Measurements from ENCODE around the gene ABHD8. TPM values are rescaled to one million over a fixed set of nuclear protein-coding genes. Genes with fewer than 3 reads are reported as not detected.

The ABHD8 gene
- total and polyA plus RNA-seq, 2 of the 13 experiments (the other 11 are each of a cell fraction or from before 2014, with no cell fraction given) = 6.3 to 7.2 TPM

DNA sequence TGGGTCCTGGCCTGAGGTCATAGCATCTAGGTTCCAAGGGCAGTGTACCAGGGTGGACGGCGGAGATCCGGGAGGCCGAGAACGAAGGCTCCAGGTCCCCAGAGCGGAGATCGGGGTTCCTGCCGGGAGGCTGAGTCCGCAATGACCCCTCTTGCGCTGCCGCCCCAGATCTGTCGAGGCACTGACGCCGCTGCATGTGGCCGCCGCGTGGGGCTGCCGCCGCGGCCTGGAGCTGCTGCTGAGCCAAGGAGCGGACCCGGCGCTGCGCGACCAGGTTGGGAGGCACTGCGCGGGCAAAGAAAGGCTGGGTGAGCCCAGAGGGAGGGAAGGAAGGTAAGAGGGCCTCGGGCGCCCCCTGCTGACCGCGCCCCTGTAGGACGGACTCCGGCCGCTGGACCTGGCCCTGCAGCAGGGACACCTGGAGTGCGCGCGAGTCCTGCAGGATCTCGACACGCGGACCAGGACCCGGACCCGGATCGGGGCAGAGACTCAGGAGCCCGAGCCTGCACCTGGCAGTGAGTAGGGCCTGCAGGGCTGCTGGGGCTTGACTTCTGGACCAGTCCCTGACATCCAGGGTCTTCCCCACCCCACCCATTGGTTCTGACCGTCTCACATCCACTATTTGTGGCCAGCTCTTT is 20.6 kb downstream of the ABHD8 start (continued):
- TF ChIP-seq ZNF883 (CRISPR knock-in tag; IDR thresholded peaks at IDR 0.05; ENCODE audit: not compliant biosample characterization) (peak; percentile 84), TARDBP (CRISPR knock-in tag; IDR thresholded peaks at IDR 0.05) (0 out of 2 replicates have a peak, but pooled peaks have one; percentile 26), CENPT (CRISPR knock-in tag; IDR thresholded peaks at IDR 0.05; ENCODE audit: low read depth) (no peak), ZNF350 (CRISPR knock-in tag; IDR thresholded peaks at IDR 0.05; ENCODE audit: borderline replicate concordance, low read depth) (peak; percentile 62), PAX8 (CRISPR knock-in tag; IDR thresholded peaks at IDR 0.05; ENCODE audit: borderline replicate concordance) (no peak), FOSL2 (CRISPR knock-in tag; IDR thresholded peaks at IDR 0.05) (no peak), HDAC6 (IDR thresholded peaks at IDR 0.05; ENCODE audit: low read depth, low read length) (no peak), ZNF12 (CRISPR knock-in tag; IDR thresholded peaks at IDR 0.05) (0 out of 2 replicates have a peak, but pooled peaks have one; percentile 31)
- TF ChIP-seq, protein P1, sequence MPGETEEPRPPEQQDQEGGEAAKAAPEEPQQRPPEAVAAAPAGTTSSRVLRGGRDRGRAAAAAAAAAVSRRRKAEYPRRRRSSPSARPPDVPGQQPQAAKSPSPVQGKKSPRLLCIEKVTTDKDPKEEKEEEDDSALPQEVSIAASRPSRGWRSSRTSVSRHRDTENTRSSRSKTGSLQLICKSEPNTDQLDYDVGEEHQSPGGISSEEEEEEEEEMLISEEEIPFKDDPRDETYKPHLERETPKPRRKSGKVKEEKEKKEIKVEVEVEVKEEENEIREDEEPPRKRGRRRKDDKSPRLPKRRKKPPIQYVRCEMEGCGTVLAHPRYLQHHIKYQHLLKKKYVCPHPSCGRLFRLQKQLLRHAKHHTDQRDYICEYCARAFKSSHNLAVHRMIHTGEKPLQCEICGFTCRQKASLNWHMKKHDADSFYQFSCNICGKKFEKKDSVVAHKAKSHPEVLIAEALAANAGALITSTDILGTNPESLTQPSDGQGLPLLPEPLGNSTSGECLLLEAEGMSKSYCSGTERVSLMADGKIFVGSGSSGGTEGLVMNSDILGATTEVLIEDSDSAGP (CRISPR knock-in tag; IDR thresholded peaks at IDR 0.05; ENCODE audit: borderline replicate concordance) = peak; percentile 76; the same call in 1 of the 2 replicates
- TF ChIP-seq, protein P2, sequence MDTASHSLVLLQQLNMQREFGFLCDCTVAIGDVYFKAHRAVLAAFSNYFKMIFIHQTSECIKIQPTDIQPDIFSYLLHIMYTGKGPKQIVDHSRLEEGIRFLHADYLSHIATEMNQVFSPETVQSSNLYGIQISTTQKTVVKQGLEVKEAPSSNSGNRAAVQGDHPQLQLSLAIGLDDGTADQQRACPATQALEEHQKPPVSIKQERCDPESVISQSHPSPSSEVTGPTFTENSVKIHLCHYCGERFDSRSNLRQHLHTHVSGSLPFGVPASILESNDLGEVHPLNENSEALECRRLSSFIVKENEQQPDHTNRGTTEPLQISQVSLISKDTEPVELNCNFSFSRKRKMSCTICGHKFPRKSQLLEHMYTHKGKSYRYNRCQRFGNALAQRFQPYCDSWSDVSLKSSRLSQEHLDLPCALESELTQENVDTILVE (CRISPR knock-in tag; IDR thresholded peaks at IDR 0.05) = no peak
- TF ChIP-seq, protein P3, sequence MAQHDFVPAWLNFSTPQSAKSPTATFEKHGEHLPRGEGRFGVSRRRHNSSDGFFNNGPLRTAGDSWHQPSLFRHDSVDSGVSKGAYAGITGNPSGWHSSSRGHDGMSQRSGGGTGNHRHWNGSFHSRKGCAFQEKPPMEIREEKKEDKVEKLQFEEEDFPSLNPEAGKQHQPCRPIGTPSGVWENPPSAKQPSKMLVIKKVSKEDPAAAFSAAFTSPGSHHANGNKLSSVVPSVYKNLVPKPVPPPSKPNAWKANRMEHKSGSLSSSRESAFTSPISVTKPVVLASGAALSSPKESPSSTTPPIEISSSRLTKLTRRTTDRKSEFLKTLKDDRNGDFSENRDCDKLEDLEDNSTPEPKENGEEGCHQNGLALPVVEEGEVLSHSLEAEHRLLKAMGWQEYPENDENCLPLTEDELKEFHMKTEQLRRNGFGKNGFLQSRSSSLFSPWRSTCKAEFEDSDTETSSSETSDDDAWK (CRISPR knock-in tag; IDR thresholded peaks at IDR 0.05) = no peak
- TF ChIP-seq, protein P4, sequence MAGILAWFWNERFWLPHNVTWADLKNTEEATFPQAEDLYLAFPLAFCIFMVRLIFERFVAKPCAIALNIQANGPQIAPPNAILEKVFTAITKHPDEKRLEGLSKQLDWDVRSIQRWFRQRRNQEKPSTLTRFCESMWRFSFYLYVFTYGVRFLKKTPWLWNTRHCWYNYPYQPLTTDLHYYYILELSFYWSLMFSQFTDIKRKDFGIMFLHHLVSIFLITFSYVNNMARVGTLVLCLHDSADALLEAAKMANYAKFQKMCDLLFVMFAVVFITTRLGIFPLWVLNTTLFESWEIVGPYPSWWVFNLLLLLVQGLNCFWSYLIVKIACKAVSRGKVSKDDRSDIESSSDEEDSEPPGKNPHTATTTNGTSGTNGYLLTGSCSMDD (CRISPR knock-in tag; IDR thresholded peaks at IDR 0.05) = no peak
- TF ChIP-seq, protein P5, sequence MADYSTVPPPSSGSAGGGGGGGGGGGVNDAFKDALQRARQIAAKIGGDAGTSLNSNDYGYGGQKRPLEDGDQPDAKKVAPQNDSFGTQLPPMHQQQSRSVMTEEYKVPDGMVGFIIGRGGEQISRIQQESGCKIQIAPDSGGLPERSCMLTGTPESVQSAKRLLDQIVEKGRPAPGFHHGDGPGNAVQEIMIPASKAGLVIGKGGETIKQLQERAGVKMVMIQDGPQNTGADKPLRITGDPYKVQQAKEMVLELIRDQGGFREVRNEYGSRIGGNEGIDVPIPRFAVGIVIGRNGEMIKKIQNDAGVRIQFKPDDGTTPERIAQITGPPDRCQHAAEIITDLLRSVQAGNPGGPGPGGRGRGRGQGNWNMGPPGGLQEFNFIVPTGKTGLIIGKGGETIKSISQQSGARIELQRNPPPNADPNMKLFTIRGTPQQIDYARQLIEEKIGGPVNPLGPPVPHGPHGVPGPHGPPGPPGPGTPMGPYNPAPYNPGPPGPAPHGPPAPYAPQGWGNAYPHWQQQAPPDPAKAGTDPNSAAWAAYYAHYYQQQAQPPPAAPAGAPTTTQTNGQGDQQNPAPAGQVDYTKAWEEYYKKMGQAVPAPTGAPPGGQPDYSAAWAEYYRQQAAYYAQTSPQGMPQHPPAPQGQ (CRISPR knock-in tag; IDR thresholded peaks at IDR 0.05; ENCODE audit: borderline replicate concordance) = no peak
